GM06990 (cell line): ENCODE measurements around the gene IRF2BP2.

Source experiments
- DNase-seq: peaks from one replicate; pipeline ENCODE4 v3.0.0-alpha.2; 2011; ENCODE audit not compliant: insufficient read length; ENCODE audit errors: extremely low read depth
- H3K27me3 ChIP-seq: replicated peaks from 2 replicates; pipeline ENCODE4 v1.6.0; 2011; ENCODE audit warnings: low read length; ENCODE audit not compliant: control insufficient read depth, insufficient read depth
- H3K36me3 ChIP-seq: 2 replicates; pipeline ENCODE4 v1.5.1; 2011; ENCODE audit warnings: low read length; ENCODE audit not compliant: control insufficient read depth, insufficient read depth
- H3K4me3 ChIP-seq: replicated peaks from 2 replicates; pipeline ENCODE4 v1.5.1; 2011; ENCODE audit warnings: low read depth, mild to moderate bottlenecking, control low read depth, low read length
- TF ChIP-seq, protein P1 (sequence below): IDR thresholded peaks from 2 replicates; pipeline ENCODE4 v1.5.1; 2011; ENCODE audit warnings: low read length, control low read depth, mild to moderate bottlenecking, inconsistent platforms; ENCODE audit not compliant: insufficient read depth, poor library complexity, severe bottlenecking

Gene IRF2BP2

DNA sequence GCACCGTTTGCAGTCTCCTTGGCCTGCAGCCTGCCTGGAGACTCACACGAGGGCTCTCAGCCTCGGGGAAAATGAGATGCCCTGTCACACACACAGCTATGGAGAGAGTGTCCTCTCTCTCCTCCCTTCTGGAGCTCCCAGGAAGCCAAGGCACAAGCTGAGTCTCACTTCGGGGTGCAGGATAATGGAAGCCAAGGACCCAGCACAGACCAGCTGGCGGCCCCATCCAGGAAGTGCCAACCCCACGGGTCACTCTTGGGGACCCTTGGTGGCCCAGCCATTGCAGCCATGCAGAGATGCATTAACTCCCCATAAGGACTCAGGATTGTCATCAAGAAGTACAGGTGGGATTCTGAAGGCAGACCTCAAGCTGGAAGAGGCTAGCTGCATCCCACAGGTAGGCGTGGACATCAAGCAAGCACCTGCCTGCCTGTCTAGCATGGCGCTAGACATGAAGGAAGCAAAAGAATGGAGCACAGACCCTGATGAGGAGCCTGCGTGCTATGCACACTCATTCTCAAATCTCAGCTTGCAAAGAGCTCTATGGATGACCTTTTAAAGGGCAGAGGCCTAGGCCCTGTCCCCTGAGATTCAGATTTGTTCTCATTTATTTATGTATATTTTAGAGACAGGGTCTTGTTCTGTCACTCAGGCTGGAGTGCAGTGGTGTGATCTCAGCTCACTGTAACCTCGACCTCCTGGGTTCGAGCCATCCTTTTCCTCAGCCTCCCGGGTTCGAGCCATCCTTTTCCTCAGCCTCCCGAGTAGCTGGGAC, 49.9 kb downstream of the IRF2BP2 start:
- no peaks in the 10 kb centered on the region for H3K36me3 ChIP-seq
- no peak overlapping the region for H3K4me3 ChIP-seq
- TF ChIP-seq, protein P1, sequence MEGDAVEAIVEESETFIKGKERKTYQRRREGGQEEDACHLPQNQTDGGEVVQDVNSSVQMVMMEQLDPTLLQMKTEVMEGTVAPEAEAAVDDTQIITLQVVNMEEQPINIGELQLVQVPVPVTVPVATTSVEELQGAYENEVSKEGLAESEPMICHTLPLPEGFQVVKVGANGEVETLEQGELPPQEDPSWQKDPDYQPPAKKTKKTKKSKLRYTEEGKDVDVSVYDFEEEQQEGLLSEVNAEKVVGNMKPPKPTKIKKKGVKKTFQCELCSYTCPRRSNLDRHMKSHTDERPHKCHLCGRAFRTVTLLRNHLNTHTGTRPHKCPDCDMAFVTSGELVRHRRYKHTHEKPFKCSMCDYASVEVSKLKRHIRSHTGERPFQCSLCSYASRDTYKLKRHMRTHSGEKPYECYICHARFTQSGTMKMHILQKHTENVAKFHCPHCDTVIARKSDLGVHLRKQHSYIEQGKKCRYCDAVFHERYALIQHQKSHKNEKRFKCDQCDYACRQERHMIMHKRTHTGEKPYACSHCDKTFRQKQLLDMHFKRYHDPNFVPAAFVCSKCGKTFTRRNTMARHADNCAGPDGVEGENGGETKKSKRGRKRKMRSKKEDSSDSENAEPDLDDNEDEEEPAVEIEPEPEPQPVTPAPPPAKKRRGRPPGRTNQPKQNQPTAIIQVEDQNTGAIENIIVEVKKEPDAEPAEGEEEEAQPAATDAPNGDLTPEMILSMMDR: no peak
- no peaks in the 10 kb centered on the region for H3K27me3 ChIP-seq
- DNase-seq: no peak

DNA sequence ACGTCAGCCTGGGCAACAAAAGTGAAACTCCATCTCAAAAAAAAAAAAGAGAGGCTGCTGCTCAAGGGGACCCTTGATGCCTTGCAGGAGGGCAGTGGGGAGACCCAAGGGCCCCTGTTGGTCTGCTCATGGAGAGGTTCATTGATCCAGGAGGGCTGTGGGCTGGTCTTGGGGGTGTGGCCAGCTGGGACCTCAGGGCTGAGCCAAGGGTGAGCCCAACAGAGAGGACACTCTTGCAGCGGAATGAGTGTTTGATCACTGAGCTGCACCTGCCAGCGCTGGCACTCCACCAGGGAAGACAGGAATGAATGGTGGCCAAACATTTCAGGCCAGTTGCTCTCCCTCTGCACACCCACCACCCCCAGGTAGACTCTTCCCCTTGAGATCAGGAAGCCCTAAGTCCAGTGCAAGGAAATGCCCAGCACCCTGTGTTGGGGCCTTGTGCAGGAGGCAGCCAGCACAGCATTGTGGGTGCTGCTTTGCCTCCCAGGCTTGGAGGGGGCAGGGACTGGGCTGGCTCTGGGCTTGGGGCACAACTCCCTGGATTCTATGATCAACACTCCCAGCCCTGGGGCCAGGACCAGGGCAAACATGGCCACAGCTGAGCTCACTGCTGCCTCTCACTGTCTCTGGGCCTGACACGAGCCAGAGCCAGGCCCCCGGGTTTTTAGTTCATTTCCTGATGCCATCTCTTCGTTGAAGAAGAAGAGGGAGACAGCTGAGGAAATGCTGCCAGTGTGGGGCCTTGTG, 50.7 kb downstream of the IRF2BP2 start:
- H3K27me3 ChIP-seq: no peaks in the 10 kb centered on the region
- no peak for DNase-seq
- TF ChIP-seq, protein P1: no peak
- no peaks in the 10 kb centered on the region for H3K36me3 ChIP-seq
- H3K4me3 ChIP-seq: no peak overlapping the region

DNA sequence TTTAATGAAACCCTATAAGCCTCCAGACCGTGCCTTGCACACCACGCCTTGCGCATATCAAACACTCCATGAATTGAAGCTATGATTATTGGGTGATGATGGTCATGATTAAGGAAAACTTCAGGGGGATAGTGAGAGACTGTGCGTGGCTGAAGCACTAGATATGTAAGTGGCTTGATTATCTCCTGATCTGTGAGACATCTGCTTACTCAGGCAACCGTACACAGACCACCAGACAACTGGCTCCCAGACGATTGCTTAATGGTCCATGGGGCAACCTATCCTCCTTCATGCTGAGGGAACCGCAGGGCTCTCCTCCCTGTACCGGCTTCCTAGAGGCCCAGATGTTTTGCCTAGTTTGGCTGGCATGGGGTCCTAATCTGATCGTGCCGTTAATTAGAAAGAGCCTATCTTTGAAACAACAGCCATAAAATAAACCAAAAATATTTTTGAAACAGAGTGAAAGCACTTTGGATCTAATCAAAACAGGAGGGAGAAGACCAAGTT, 51.6 kb downstream of the IRF2BP2 start:
- H3K36me3 ChIP-seq: no peaks in the 10 kb centered on the region
- H3K27me3 ChIP-seq: no peaks in the 10 kb centered on the region
- DNase-seq: no peak
- no peak overlapping the region for H3K4me3 ChIP-seq
- TF ChIP-seq, protein P1: no peak

DNA sequence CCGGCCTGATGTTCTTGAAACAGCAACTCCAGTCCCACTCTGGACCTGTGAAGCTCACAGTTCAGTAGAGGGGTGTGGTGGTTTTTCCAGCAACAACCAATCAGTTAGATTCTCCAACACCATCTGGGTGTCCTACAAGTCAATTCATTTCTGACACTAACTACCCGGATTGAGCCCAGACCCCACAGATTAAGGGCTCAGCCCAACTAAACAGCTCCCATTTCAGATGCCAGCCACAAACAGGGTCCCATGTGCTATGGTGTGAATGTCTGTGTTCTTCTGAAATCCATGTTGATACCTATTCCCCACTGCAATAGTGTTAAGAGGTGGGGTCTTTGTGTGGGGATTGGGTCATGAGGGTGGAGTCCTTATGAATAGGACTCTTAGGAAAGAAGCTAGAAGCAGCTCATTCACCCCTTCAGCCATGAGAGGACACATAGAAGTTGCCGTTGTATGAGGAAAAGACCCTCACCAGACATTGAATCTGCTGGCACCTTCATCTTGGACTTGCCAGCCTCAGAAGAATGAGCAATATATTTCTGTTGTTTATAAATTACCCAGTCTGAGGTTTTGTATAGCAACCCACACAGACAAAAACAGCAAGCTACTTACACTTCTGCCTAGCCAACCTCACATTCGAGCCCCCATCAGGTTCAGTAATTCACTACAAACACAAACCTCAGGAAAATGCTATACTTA, 53.6 kb downstream of the IRF2BP2 start:
- no peak for DNase-seq

DNA sequence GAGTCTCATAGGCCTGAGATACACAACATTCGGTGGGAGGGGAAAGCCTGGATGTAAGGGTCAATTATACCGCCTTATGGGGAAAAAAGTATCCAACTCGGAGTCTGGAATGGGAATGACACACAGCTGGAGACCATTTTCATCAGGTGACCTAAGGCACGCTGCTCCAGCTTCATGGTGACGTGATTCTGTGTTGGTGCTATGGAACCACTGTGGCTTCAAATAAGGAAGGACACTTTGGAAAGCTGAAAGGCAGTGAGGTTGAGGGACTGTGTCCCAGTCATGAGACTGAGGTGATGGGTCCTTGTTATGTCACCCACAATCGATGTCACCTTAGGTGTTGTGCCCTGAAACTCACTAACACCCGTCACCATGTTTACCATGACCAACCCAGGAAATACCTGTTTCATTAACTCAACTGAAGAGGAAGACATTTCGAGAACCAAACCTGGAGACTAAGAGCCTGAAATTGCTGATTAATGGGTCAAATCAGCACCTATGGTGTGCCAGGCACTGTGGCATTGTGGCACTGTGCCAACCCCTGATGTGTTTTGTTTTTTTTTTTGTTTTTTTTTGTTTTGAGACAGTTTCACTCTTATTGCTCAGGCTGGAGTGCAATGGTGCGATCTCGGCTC, 54.5 kb downstream of the IRF2BP2 start:
- H3K4me3 ChIP-seq: no peak overlapping the region
- no peak for DNase-seq
- no peaks in the 10 kb centered on the region; the same call in 1 of the 2 replicates for H3K27me3 ChIP-seq
- no peaks in the 10 kb centered on the region for H3K36me3 ChIP-seq
- TF ChIP-seq, protein P1: no peak

More for the DNA sequence above, 53.6 kb downstream of the IRF2BP2 start:
- Histone ChIP-seq H3K27me3 (no peaks in the 10 kb centered on the region), H3K4me3 (no peak overlapping the region), H3K36me3 (no peaks in the 10 kb centered on the region)
- TF ChIP-seq, protein P1: no peak
